Measurements from ENCODE around the gene TACO1. TPM values are rescaled to one million over a fixed set of nuclear protein-coding genes. Genes with fewer than 3 reads are reported as not detected.

Gene TACO1
- total and polyA plus RNA-seq, 9 of the 15 experiments (the other 6 are each of a cell fraction or from before 2014, with no cell fraction given) = 10.3 to 41.6 (median 30.9) TPM

DNA sequence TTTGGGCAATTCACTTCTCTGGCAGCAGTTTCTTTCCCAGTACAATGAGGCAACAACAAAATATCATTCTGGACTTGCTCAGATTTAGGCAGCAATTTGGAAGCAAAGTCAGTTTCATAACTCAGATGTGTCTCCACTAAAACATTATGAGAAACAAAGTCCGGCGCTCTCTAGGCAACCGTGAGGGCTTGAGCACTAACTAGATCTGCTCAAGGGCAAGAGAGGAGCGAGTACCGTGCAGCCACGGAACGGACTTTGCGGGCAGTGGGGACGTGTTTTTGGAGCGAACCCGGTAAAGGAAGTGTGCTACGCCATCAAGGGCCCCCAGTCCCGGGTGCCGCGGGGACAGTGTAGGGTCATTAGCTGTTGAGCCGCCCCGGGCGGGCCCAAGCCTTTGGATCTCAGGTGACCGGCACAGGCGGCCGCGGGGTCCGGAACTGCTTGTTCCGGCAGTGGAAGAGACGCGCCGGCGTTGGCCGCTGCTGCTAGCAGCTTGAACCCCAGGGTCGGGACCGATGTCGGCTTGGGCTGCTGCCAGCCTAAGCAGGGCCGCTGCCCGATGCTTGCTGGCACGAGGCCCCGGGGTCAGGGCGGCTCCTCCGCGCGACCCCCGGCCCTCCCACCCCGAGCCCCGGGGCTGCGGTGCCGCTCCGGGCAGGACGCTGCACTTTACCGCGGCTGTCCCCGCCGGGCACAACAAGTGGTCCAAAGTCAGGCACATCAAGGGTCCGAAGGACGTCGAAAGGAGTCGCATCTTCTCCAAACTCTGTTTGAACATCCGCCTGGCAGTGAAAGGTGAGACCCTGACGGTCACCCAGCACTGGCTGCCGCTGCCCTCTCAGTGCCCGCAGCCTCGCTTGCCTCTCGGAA lies at the start of gene TACO1 (continued):
- TF ChIP-seq RHOXF2B (CRISPR knock-in tag; conservative IDR thresholded peaks at IDR 0.05) (0 out of 2 replicates have a peak, but pooled peaks have one; percentile 72), SMC3 (conservative IDR thresholded peaks at IDR 0.05; ENCODE audit: insufficient read depth, low read depth, low read length) (0 out of 2 replicates have a peak, but pooled peaks have one; percentile 26), RNF2 (IDR thresholded peaks at IDR 0.05) (peak; percentile 80; the same call in 1 of the 2 replicates), ZNF668 (CRISPR knock-in tag; IDR thresholded peaks at IDR 0.05) (no peak), ZNF24 (IDR thresholded peaks at IDR 0.05) (peak; percentile 58; the same call in 1 of the 2 replicates), TAL1 (IDR thresholded peaks at IDR 0.05) (peak; percentile 14; the same call in 1 of the 2 replicates), ETV1 (tag; conservative IDR thresholded peaks at IDR 0.05; ENCODE audit: low read depth) (peak; percentile 46; the same call in 1 of the 2 replicates), ATF7 (IDR thresholded peaks at IDR 0.05) (peak; percentile 75), SMAD2 (IDR thresholded peaks at IDR 0.05; ENCODE audit: low read depth, low read length) (no peak), ETV6 (IDR thresholded peaks at IDR 0.05; ENCODE audit: borderline replicate concordance in 1 of 2, low read depth in 2 of 2, low read length in 1 of 2) (no peak; a peak in 1 of 4 replicates), ETV6 (CRISPR knock-in tag; IDR thresholded peaks at IDR 0.05; ENCODE audit: borderline replicate concordance) (no peak), ZNF239 (CRISPR knock-in tag; IDR thresholded peaks at IDR 0.05) (peak; percentile 48; the same call in 1 of the 2 replicates), SRF (CRISPR knock-in tag; IDR thresholded peaks at IDR 0.05) (peak in 1 of 2 experiments; percentile 19; a peak in 1 of 4 replicates), CBX5 (IDR thresholded peaks at IDR 0.05; ENCODE audit: borderline replicate concordance, low read depth) (0 out of 2 replicates have a peak, but pooled peaks have one; percentile 48), ZNF212 (CRISPR knock-in tag; IDR thresholded peaks at IDR 0.05) (0 out of 2 replicates have a peak, but pooled peaks have one; percentile 75), MYBL2 (IDR thresholded peaks at IDR 0.05; ENCODE audit: low read depth) (no peak), MYBL2 (CRISPR knock-in tag; IDR thresholded peaks at IDR 0.05; ENCODE audit: borderline replicate concordance) (no peak), HDAC8 (tag; IDR thresholded peaks at IDR 0.05) (0 out of 2 replicates have a peak, but pooled peaks have one; percentile 56), STAT5B (CRISPR knock-in tag; IDR thresholded peaks at IDR 0.05) (no peak), ZEB2 (IDR thresholded peaks at IDR 0.05) (peak; percentile 98), ZNF197 (CRISPR knock-in tag; IDR thresholded peaks at IDR 0.05; ENCODE audit: low read depth) (peak; percentile 71; the same call in 1 of the 2 replicates)
- TF ChIP-seq, protein P1, sequence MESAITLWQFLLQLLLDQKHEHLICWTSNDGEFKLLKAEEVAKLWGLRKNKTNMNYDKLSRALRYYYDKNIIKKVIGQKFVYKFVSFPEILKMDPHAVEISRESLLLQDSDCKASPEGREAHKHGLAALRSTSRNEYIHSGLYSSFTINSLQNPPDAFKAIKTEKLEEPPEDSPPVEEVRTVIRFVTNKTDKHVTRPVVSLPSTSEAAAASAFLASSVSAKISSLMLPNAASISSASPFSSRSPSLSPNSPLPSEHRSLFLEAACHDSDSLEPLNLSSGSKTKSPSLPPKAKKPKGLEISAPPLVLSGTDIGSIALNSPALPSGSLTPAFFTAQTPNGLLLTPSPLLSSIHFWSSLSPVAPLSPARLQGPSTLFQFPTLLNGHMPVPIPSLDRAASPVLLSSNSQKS (CRISPR knock-in tag; IDR thresholded peaks at IDR 0.05) = no peak
- TF ChIP-seq, protein P2, sequence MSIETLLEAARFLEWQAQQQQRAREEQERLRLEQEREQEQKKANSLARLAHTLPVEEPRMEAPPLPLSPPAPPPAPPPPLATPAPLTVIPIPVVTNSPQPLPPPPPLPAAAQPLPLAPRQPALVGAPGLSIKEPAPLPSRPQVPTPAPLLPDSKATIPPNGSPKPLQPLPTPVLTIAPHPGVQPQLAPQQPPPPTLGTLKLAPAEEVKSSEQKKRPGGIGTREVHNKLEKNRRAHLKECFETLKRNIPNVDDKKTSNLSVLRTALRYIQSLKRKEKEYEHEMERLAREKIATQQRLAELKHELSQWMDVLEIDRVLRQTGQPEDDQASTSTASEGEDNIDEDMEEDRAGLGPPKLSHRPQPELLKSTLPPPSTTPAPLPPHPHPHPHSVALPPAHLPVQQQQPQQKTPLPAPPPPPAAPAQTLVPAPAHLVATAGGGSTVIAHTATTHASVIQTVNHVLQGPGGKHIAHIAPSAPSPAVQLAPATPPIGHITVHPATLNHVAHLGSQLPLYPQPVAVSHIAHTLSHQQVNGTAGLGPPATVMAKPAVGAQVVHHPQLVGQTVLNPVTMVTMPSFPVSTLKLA (conservative IDR thresholded peaks at IDR 0.05) = peak; percentile 50 to 83

All from K562 (cell line).